Uterus (tissue), 2 donors: ENCODE data around the gene VPS45.

Experiments
- POLR2A ChIP-seq, 2 donors: fragments of 450-650 bp; IDR thresholded peaks; one replicate each; pipeline ENCODE4 v1.6.1; 2016; ENCODE audit warnings: antibody characterized with exemption in 2 of 2, mild to moderate bottlenecking in 1 of 2, moderate library complexity in 1 of 2
- TF ChIP-seq, protein P1 (sequence below), 4 experiments: fragments of 200-600 bp in 2 of 4; fragments of 450-650 bp in 2 of 4; sonication (generic) in 2 of 4; IDR thresholded peaks; one replicate each; pipeline ENCODE4 v1.5.1; 2016 to 2019; ENCODE audit warnings: antibody characterized with exemption in 4 of 4, mild to moderate bottlenecking in 2 of 4, moderate library complexity in 1 of 4

DNA sequence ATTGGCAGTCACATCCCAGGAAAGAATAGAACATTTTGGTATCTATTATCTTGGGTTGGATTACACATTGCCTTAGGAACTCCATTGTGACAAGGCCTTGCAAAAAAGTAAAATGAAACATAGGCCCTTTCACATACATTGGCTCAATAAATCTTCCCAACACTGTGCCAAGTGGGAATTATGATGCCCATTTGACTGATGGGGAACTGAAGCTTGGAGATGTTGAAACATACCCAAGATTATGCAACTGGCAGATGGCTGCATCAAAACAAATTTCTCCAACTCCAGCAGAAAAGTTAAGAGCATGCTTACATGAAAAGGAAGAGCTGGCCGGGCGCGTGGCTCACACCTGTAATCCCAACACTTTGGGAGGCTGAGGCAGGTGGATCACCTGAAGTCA lies 109.0 kb downstream of the VPS45 start:
- TF ChIP-seq POLR2A (IDR thresholded peaks at IDR 0.05) = no peak
- TF ChIP-seq, protein P1, sequence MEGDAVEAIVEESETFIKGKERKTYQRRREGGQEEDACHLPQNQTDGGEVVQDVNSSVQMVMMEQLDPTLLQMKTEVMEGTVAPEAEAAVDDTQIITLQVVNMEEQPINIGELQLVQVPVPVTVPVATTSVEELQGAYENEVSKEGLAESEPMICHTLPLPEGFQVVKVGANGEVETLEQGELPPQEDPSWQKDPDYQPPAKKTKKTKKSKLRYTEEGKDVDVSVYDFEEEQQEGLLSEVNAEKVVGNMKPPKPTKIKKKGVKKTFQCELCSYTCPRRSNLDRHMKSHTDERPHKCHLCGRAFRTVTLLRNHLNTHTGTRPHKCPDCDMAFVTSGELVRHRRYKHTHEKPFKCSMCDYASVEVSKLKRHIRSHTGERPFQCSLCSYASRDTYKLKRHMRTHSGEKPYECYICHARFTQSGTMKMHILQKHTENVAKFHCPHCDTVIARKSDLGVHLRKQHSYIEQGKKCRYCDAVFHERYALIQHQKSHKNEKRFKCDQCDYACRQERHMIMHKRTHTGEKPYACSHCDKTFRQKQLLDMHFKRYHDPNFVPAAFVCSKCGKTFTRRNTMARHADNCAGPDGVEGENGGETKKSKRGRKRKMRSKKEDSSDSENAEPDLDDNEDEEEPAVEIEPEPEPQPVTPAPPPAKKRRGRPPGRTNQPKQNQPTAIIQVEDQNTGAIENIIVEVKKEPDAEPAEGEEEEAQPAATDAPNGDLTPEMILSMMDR (IDR thresholded peaks at IDR 0.05) = no peak
